ENCODE results near the gene CEP112.
A peak's percentile ranks its signal among the peaks of the same experiment; 100 is the strongest.

The CEP112 gene

GRCh38 chr17:65617496-65617895 lies 574.4 kb downstream of the CEP112 start:
- no peak for DNase-seq

- DNase-seq: no peak
Measured at GRCh38 chr17:65609749-65610148, 582.2 kb downstream of the CEP112 start.

DNA sequence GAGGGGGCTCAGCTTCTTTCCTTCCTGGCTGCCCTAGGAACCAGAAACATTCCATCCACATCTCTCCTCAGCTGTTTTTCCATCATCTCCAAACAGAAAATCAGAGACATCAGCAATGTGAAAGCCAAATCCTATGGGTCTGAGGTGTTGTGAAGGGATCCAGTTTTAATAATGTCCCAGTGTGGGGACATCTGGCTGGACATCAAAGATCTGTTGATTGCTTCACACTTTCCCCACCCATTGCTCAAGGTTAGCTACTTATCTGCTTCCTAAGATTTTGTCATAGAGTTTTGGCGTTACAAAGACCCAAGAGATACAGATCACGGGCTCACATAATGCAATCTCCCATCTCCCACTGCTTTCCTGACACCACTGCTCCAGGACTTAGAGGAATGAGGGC lies 582.6 kb downstream of the CEP112 start:
- no peak for DNase-seq

- DNase-seq: no peak
Measured at GRCh38 chr17:65604070-65604469, 587.9 kb downstream of the CEP112 start.

DNA sequence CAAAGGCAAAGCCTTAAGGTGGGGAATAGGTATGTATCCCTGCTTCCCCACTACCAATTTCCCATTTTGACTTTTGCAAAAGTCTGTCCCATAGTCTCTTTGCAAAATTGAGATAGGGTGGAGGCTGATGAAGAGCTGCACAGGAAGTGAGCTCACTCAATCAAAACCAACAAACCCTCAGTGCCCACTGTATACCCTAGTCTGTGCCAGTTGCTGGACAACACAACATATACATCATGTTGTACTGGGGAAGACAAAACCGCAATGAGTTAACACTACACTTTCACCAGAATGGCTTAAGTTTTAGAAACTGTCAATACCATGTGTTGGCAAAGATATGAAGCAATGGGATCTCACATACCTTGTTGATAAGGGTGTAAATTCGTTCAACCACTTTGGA lies 590.1 kb downstream of the CEP112 start:
- no peak for DNase-seq

DNA sequence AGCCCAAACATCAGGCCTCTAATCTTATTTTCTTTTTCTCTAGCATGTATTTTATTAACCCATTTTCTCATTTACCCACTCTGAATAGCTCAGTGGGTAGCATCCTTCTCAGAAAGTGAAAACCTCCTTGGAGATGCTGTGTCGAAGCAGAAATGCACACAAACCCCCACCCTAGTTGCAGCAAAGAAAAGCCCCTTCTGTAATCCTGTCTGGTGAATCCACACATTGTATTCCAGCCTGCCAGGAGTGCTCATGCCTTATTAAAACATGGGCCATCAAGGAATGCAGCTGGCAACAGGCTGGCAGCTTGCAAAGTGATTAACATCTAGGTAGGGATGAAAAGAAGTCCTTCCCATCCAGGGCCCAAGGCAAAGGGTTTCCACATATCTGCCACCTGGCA lies 590.8 kb downstream of the CEP112 start:
- DNase-seq: no peak

- DNase-seq: no peak
Measured at GRCh38 chr17:65600518-65600917, 591.4 kb downstream of the CEP112 start.

DNA sequence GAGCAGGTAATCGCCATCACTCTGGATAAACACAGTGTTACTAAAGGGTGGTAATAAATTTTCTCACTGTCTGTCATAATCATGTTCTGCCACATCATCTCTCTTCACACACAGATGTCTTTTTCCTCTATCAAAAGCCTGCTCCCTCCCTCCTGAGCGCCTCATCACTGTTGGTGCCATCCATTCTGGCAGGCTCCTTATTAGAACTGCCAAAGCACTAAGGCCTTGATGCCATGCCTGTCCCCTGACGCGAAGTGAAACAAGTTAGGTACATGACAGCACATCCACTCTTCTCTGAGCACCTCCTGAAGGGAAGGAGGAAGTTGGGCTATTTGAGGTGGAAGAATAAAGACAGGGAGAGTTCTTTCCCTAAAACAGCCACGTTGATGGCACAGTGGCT lies 592.3 kb downstream of the CEP112 start:
- no peak for DNase-seq

DNA sequence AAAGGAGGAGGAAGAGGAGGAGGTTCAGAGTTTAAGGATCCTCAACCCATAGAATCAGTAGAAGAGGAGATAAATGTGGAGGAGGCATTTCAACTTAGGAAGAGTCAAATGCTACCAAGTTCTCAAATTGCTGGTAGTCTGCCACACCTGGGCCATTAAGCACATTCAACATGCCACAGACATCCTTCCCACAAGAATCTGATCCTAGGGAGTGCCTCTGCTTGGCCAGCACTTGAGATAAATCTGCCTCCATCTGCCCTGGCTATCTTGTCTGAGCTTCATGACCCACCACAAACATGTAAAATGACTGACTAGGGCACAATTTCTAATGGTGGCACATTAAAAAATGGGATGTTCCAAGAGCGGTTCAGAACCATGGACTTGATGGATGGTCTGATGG lies 593.2 kb downstream of the CEP112 start:
- no peak for DNase-seq

DNA sequence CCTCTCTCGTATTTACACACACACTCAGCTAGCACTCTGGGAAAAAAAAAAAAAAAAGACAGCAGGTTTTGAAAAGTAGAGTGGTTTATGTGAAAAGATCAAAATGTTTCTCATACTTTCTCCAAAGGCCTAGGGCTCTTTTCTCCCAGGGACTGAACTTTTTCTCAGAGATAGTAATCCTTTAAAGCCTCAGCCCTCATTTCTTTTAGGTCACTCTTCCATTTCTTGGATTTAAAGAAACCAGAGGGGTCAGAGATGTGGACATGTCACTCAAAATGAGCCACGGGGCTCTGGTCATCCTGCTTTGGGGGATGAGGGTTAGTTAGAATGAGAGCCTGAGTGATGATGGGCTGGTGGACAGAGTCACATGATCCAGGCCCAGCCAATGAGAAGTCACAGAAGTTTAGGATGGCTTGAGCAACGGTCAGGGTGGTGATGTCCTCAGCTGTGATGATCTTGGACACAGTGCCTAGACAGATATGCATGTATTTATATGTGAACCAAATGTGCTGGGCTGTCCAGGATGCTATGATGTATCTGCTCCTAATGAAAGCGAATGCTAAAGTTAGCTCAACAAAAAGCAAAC lies 596.8 kb downstream of the CEP112 start:
- DNase-seq: no peak

DNA sequence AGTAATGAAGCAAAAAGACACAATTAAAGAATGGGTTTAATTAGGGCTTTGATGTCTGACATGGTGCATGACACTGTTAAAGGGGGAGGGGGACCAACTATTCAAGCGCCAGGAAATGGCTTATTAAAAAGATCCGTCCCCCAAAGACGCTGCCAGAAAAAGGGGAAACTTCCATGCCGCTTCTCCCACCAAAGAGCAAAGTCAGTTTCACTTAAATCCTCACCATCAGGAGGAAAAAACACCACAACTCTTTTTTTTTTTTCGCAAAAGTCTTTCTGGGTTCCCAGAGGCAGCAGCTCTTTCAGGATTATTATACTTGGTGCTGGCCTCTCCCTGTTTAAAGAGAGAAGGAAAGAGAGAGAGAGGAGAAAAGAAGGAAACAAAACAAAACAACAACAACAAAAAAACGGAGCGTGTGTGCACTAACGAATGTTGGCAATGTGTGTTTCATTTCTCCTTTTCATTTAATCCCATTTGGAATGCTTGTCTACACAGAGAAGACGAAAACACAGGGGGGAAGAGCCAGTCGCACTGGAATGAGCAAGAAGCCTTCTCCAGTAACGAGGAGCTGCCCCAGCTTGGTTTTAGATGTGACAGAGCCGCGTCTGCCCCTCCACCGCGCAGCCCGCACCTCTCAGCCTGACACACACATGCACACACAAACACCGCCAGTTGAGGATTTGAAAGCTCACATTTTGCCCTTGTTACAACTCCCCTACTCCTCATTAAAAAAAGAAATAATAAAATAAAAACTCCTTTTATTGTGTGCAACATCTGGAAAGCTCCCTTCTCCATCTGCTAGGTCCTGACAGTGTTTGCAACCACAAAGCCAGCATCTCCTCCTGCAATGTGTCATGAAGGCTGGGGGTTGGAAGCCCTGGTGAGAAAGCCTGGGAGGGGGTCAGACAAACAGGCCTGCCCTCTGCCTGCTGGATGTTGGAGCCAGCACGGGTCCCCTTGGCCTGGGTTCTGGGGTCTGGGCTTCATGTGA lies 597.8 kb downstream of the CEP112 start:
- DNase-seq: no peak

- DNase-seq: no peak
Measured at GRCh38 chr17:65593092-65593854, 598.7 kb downstream of the CEP112 start.

GRCh38 chr17:65592125-65592965 lies 599.6 kb downstream of the CEP112 start:
- DNase-seq: no peak

GRCh38 chr17:65589321-65589720 lies 602.6 kb downstream of the CEP112 start:
- DNase-seq: no peak

DNA sequence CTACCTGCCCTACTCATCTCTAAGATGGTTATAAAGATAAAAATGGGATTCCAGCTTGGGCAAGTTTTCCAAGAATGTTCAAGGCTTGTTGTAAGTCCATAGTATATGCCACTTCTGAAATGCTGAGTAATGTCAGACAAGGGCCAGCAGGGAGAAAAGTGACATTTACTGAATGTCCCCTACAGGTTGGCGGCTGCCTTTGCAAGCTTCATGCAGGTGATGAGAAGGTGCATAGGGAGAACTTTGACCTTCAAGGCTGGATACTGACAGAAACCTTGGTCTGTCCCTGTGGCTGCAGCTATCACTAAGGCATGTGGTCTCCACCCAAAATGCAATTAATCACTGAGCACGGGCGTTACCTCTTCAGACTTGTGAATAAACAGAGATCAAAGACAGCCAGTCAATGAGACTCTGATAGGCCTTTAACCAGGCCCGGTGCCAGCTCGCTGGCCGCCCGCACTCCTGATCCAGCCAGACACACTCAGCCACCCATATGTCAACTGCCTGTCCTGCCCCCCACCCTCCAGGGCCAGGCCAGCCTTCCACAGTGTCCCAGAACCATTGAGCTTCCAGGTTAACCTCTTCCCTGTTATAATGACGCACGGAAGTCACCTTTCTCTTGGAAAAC lies 603.6 kb downstream of the CEP112 start:
- DNase-seq: peak; percentile 76

DNA sequence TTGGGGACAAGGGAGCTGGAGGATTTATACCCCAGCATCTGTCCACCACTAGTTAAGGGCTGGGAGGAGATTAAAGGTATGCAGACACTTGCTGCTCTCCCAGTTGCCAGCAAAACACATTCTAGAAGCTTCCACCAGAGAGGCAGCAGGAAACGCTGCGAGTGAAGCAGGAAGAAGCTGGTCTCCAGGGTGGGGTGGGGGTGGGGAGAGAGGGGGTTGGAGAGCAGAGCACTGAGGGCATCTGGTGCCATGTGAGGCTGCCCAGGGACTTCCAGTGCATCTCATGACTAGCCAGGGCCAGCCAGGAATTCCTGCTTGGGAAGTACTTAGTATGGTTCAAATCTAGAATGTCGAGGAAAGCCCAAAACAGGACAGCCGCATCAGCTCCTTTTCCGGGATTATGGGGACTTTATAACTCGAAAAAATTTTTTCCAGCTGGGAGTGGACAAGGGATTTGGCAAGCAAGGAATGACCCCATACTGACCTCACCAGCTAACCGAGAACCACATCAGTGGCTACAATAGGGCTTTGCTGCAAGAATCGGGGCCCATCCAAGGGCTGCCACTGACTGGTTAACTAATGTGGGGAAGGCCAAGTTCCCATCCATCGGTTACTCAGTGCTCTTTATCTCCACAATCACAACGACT lies 604.3 kb downstream of the CEP112 start:
- DNase-seq: no peak

DNA sequence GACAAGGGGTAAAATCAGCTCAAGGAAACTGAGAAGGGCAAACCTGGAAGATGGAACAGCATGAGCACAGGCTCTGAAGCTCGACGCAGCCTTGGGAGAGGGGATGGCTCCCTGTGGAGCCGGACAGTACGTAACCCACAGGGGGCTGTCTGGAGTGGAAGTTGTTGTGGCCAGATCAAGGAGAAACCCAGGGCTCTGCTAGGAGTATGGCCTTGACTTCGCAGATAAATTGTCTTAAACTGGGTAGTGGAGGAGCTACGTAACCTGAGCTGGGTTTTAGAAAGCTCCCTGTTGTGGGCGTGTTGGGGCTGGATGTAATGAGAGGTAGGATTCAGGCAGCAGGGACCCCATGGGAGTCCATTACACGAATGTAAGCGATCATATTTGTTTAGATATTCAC lies 605.0 kb downstream of the CEP112 start:
- no peak for DNase-seq

All from NCI-H2029 (cell line).